Heart left ventricle (tissue), 16 donors: ENCODE measurements around the gene ARID3A. TPM values are rescaled to one million over a fixed set of nuclear protein-coding genes. Genes with fewer than 3 reads are reported as not detected.

ENCODE experiments used
- ATAC-seq, 4 donors: fragments of 200-7000 bp; cut with Tn5 transposase; one replicate each; pipeline ENCODE4 v1.9.1; 2020 to 2022; ENCODE audit warnings: moderate library complexity in 4 of 4, mild to moderate bottlenecking in 3 of 4, moderate number of reproducible peaks in 1 of 4
- DNase-seq, 5 donors: peaks; one replicate each; pipeline ENCODE4 v3.0.0-alpha.2; 2020
- H3K27ac ChIP-seq, 12 donors: fragments of 200-600 bp; sonication (generic) in 4 of 12; one replicate each; pipeline versions ENCODE4 v1.5.0 to v1.8.0; 2016 to 2022; ENCODE audit warnings: mild to moderate bottlenecking in 2 of 12
- H3K27me3 ChIP-seq, 9 donors: fragments of 200-600 bp; sonication (generic) in 2 of 9; one replicate each; pipeline versions ENCODE4 v1.5.1 to v1.8.0; 2016 to 2022; ENCODE audit warnings: mild to moderate bottlenecking in 3 of 9
- H3K36me3 ChIP-seq, 9 donors: fragments of 200-600 bp; sonication (generic) in 2 of 9; one replicate each; pipeline versions ENCODE4 v1.5.0 to v1.8.0; 2018 to 2022; ENCODE audit warnings: mild to moderate bottlenecking in 2 of 9
- H3K4me1 ChIP-seq, 12 donors: fragments of 200-600 bp; sonication (generic) in 4 of 12; one replicate each; pipeline versions ENCODE4 v1.5.0 to v1.8.0; 2016 to 2022; ENCODE audit warnings: mild to moderate bottlenecking in 3 of 12
- H3K4me3 ChIP-seq, 12 donors: fragments of 200-600 bp; sonication (generic) in 4 of 12; one replicate each; pipeline versions ENCODE4 v1.5.0 to v1.8.0; 2017 to 2022; ENCODE audit warnings: mild to moderate bottlenecking in 9 of 12, moderate library complexity in 4 of 12
- H3K9me3 ChIP-seq, 12 donors: fragments of 200-600 bp; sonication (generic) in 4 of 12; one replicate each; pipeline versions ENCODE4 v1.5.0 to v1.8.0; 2016 to 2022; ENCODE audit warnings: mild to moderate bottlenecking in 1 of 12
- POLR2A ChIP-seq, 2 donors: fragments of 450-650 bp; IDR thresholded peaks; one replicate each; pipeline ENCODE4 v1.6.1; 2017; ENCODE audit warnings: antibody characterized with exemption in 2 of 2, mild to moderate bottlenecking in 2 of 2, moderate library complexity in 2 of 2
- WGBS, 4 donors: extraction: QIAGEN DNeasy Blood & Tissue Kit in 2 of 4; methylation state at CpG; one replicate each; pipeline versions ENCODE4 v1.1.5 to v1.1.7; 2013 to 2018; 5-methylcytosine and 5-hydroxymethylcytosine counted together
- intact Hi-C, 10 donors: fragments of 100-400 bp; cut with DNase I; formaldehyde crosslinking; loops; one replicate each; pipeline versions ENCODE4 v1.11.1 to v1.14.2; 2022
- polyA plus RNA-seq, 2 donors: library from polyadenylated mRNA; stranded (reverse); fragments of 200-250 nt; gene quantifications; one replicate each; pipeline ENCODE4 v1.2.3, GENCODE V29; 2013
- total RNA-seq, 9 donors: library from RNA; depleted of rRNA in 2 of 9; stranded (reverse); fragments of >200 nt in 2 of 9; fragmentation: NEBNext Ultra II Directional in 3 of 9; extraction: Animal tissue kit (Norgen Biotek cat#: 25700) in 3 of 9; gene quantifications; one replicate each; pipeline versions ENCODE4 v1.1.0 to v1.2.4, GENCODE V29; 2016 to 2023
- TF ChIP-seq, protein P1 (sequence below), 12 donors: fragments of 200-600 bp; sonication (generic) in 4 of 12; IDR thresholded peaks; one replicate each; pipeline versions ENCODE4 v1.5.0 to v1.8.0; 2018 to 2022; ENCODE audit warnings: antibody characterized with exemption in 12 of 12, mild to moderate bottlenecking in 5 of 12
- donor health status: ischemic (EF 13 %, LVEDD 7.1; RV severe dilation, severe dysfunction).
- donor health status: healthy with polysubstance abuse.
- donor health status: DM: no; HTN: yes; CAD: no.
- donor health status: DM: no; HTN: no; CAD: no.
- donor health status: ischemic (EF 25% LVEDD 6.9; RV normal size, moderate dysfunction).
- donor health status: ischemic (EF 25% LVEDD 5.7; RV mildly dilated, moderate dysfunction).
- donor health status: healthy.
- donor health status: DM: yes; HTN: yes; CAD: no.
- donor health status: ischemic (EF 35%, LVEDD 5.7; RV mildly dilated, moderate dysfunction).
- donor health status: nonischemic (EF 11% LVEDD 7.7; RV severe dilation, severe dysfunction).
- donor health status: DM: yes; HTN: yes; CAD: no.
- donor health status: PGD.
- donor health status: ischemic (EF 29% LVEDD 5.4; RV normal size, mild dysfunction).
- donor health status: nonischemic (EF 23%, LVEDD 6.1; RV moderate dilation, normal function).

Gene ARID3A
- total and polyA plus RNA-seq, 11 donors, result 1.9 to 15.7 (median 5.8) TPM

DNA sequence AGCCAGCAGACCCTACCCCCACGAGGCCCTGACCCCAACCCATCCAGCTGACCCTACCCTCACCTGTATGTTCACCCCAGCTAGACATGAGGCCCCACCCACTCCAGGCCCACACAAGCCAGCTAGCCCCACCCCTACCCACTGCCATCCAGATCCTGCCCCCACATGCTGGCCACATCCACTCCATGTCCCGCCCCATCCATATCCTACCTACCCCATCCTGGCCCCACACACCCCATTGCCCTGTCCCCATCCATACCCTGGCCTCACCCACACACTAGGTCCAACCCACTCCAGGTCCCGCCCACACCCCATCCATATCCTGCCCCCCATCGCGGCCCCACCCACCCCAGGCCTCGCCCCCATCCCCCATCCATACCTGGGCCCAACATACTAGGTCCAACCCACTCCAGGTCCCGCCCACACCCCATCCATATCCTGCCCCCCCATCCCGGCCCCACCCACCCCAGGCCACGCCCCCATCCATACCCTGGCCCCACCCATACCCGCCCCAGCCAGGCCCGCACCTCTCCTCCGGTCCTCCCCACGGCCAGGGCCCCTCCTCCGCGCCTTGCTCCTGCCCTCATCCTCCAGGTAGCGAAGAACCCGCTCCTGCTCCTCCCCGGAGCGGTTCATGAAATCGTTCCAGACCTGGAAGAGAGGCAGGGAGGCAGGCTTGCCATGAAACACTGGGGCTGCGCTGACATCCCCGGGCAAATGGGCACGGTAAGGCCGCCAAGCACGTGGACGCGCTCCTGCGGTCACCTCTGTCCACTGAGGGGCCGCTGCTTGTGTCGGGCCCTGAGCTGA lies 25.3 kb upstream of the ARID3A start:
- no peaks in the 10 kb centered on the region for H3K27me3 ChIP-seq
- H3K36me3 ChIP-seq, result peaks cover 0 to 42% (median 14%) of the 10 kb centered on the region in 9 donors
- H3K4me3 ChIP-seq, result no peak overlapping the region
- DNase-seq (no peak), ATAC-seq (peak in 1 of 4 donors; percentile 13)
- TF ChIP-seq, protein P1, sequence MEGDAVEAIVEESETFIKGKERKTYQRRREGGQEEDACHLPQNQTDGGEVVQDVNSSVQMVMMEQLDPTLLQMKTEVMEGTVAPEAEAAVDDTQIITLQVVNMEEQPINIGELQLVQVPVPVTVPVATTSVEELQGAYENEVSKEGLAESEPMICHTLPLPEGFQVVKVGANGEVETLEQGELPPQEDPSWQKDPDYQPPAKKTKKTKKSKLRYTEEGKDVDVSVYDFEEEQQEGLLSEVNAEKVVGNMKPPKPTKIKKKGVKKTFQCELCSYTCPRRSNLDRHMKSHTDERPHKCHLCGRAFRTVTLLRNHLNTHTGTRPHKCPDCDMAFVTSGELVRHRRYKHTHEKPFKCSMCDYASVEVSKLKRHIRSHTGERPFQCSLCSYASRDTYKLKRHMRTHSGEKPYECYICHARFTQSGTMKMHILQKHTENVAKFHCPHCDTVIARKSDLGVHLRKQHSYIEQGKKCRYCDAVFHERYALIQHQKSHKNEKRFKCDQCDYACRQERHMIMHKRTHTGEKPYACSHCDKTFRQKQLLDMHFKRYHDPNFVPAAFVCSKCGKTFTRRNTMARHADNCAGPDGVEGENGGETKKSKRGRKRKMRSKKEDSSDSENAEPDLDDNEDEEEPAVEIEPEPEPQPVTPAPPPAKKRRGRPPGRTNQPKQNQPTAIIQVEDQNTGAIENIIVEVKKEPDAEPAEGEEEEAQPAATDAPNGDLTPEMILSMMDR (IDR thresholded peaks at IDR 0.05), result no peak
- no peak for TF ChIP-seq POLR2A (IDR thresholded peaks at IDR 0.05)
- WGBS, 4 donors, result 84 to 87% (median 86%) methylated on average over 24 to 30 of the region's 30 CpGs
- intact Hi-C loops, result no loop called here
- no peaks in the 10 kb centered on the region for H3K4me1 ChIP-seq
- no peaks in the 10 kb centered on the region for H3K9me3 ChIP-seq
- H3K27ac ChIP-seq, result no peak overlapping the region

DNA sequence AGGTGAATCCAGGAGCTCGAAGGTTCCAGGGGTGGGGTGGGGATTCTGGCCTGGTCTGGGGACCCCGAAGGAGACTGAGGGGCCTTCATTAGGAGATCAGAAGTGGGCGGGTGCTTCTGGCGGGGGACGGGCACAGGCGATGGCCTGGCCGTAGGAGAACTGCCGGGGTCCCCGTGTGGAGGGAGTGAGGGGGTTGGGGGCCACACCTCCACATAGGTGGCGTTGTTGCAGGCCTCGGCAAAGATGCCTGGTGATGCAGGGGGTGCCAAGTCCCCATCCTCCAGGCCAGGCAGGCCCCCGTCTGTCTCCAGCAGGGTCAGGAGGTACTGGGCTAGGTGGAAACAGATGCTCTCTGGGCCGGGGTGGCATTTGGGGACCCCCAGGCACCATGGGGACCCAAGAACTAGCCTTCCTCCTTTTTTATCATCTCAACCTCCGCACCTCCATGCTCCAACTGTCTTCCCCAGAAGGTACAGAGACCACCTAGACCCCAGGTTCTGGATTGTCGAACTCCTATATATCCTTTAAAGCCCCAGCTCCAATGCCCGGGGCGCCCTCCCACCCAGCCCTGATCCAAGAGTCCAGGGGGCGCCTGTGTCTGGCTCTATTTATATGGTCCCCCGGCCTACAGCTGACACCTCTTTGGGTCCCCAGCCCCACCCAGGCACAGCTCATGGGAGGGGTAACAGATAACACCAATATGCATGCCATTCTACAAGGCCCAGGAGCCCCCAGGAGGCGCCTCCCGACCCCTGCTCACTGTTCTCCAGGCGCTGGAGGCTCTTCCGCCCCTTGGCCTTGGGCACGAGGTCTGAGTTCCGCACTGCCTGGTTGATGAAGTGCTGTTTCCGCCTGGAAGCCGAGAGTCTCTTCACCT lies 24.4 kb upstream of the ARID3A start:
- Histone ChIP-seq H3K27me3 (no peaks in the 10 kb centered on the region), H3K4me1 (no peaks in the 10 kb centered on the region), H3K27ac (no peak overlapping the region), H3K9me3 (no peaks in the 10 kb centered on the region), H3K4me3 (no peak overlapping the region), H3K36me3 (peaks cover 0 to 42% (median 14%) of the 10 kb centered on the region in 9 donors)
- ATAC-seq, result no peak
- TF ChIP-seq POLR2A (IDR thresholded peaks at IDR 0.05), result no peak
- TF ChIP-seq, protein P1 (IDR thresholded peaks at IDR 0.05), result no peak
- intact Hi-C loops, result no loop called here
- WGBS, 4 donors, result 94 to 97% (median 95%) methylated on average over 26 to 27 of the region's 27 CpGs
- DNase-seq, result no peak

DNA sequence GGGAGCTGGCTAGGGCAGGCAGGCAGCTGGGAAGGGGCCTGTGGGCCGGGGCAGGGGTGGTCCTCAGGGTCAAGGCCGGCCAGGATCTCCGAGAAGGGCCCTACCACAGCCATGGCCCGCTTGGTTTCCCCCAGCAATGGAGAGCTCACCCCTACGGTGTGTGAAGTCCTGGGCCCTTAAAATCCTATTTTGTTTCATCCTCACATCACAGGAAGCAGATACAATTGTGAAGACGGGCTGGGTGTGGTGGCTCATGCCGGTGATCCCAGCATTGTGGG lies 23.8 kb upstream of the ARID3A start:
- ATAC-seq, result no peak
- Histone ChIP-seq H3K9me3 (no peaks in the 10 kb centered on the region), H3K4me1 (peaks cover 0 to 2% (median 0%) of the 10 kb centered on the region in 12 donors), H3K27me3 (no peaks in the 10 kb centered on the region), H3K36me3 (peaks cover 0 to 38% (median 14%) of the 10 kb centered on the region in 9 donors), H3K4me3 (no peak overlapping the region), H3K27ac (no peak overlapping the region)
- TF ChIP-seq, protein P1 (IDR thresholded peaks at IDR 0.05), result no peak
- no peak for TF ChIP-seq POLR2A (IDR thresholded peaks at IDR 0.05)
- WGBS, 4 donors, result 76 to 87% (median 82%) methylated on average over 4 to 7 of the region's 7 CpGs
- peak in 1 of 5 donors; percentile 6 for DNase-seq
- intact Hi-C loops, result no loop called here
